ENCODE results near the gene DCC. TPM values are rescaled to one million over a fixed set of nuclear protein-coding genes. Genes with fewer than 3 reads are reported as not detected.

DCC gene
- polyA plus RNA-seq, 1 donor (not counting 4 experiments of a cell fraction or from before 2014, with no cell fraction given), result not detected

DNA sequence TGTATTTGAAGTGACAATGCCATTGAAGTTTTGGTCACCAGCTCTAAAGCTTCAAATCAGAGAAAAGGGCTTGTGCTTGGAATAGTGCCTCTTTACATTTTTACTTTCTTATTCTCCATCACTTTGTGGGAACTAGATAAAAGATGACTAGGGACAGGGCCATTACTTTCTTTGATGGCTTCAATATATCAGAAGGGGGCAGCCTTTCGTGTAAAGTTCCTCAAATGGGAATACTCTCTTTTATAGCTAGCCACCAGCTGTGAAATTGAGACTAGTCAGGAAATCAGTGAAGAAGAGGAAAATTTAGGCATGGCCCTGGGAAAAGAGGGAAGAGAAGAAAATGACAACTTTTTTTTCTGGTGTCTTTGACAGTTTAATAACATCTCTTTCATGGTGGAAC lies 242.5 kb downstream of the DCC start:
- Histone ChIP-seq H4K20me1 (ENCODE audit: control insufficient read depth, extremely low read depth, insufficient read depth, low read length) (no peaks in the 10 kb centered on the region), H3K4me1 (ENCODE audit: control insufficient read depth, extremely low read depth, insufficient read depth, low read length) (no peaks in the 10 kb centered on the region), H3K27me3 (ENCODE audit: control insufficient read depth, extremely low read depth, insufficient read depth, low read length) (no peaks in the 10 kb centered on the region), H2AFZ (ENCODE audit: control insufficient read depth, low read length) (no peak overlapping the region), H3K36me3 (ENCODE audit: control insufficient read depth in 2 of 2, extremely low read depth in 1 of 2, insufficient read depth in 2 of 2, low read length in 2 of 2) (no peaks in the 10 kb centered on the region), H3K9me3 (ENCODE audit: control insufficient read depth, low read depth, low read length) (no peaks in the 10 kb centered on the region), H3K4me3 (ENCODE audit: control insufficient read depth in 2 of 3, extremely low read depth in 1 of 3, insufficient read depth in 2 of 3, low read depth in 1 of 3, low read length in 3 of 3) (no peak overlapping the region), H3K4me2 (ENCODE audit: control insufficient read depth, extremely low read depth, insufficient read depth, low read depth, low read length) (no peak overlapping the region), H3K79me2 (ENCODE audit: control insufficient read depth, insufficient read depth, low read length) (no peaks in the 10 kb centered on the region), H3K9ac (ENCODE audit: control insufficient read depth, extremely low read depth, insufficient read depth, low read length) (no peak overlapping the region), H3K9me1 (ENCODE audit: control insufficient read depth, extremely low read depth, insufficient read depth, low read length) (no peaks in the 10 kb centered on the region), H3K27ac (ENCODE audit: control insufficient read depth, insufficient read depth, low read length) (no peak overlapping the region)
- TF ChIP-seq EZH2 (IDR thresholded peaks at IDR 0.05; ENCODE audit: low read length), result no peak
- no peak for TF ChIP-seq CTCF (optimal IDR thresholded peaks at IDR 0.05 in 1 of 3, IDR thresholded peaks at IDR 0.05 in 1 of 3, conservative IDR thresholded peaks at IDR 0.05 in 1 of 3; ENCODE audit: extremely low read depth in 1 of 3, insufficient read depth in 2 of 3, low read length in 3 of 3)
- dilution Hi-C loops (cut with MboI; ENCODE audit: extremely low pct_ligation_motif_present, low sequenced_read_pairs), result no loop called here
- no peak for DNase-seq (ENCODE audit: low read depth, low spot score)
- no peak for FAIRE-seq

GRCh38 chr18:52588931-52589330 lies 248.9 kb downstream of the DCC start:
- Histone ChIP-seq H3K4me3 (ENCODE audit: control insufficient read depth in 2 of 3, extremely low read depth in 1 of 3, insufficient read depth in 2 of 3, low read depth in 1 of 3, low read length in 3 of 3) (no peak overlapping the region), H3K27ac (ENCODE audit: control insufficient read depth, insufficient read depth, low read length) (no peak overlapping the region), H3K4me2 (ENCODE audit: control insufficient read depth, extremely low read depth, insufficient read depth, low read depth, low read length) (no peak overlapping the region), H2AFZ (ENCODE audit: control insufficient read depth, low read length) (no peak overlapping the region), H3K79me2 (ENCODE audit: control insufficient read depth, insufficient read depth, low read length) (no peaks in the 10 kb centered on the region), H3K9ac (ENCODE audit: control insufficient read depth, extremely low read depth, insufficient read depth, low read length) (no peak overlapping the region), H3K9me1 (ENCODE audit: control insufficient read depth, extremely low read depth, insufficient read depth, low read length) (no peaks in the 10 kb centered on the region), H3K9me3 (ENCODE audit: control insufficient read depth, low read depth, low read length) (no peaks in the 10 kb centered on the region), H3K27me3 (ENCODE audit: control insufficient read depth, extremely low read depth, insufficient read depth, low read length) (no peaks in the 10 kb centered on the region), H4K20me1 (ENCODE audit: control insufficient read depth, extremely low read depth, insufficient read depth, low read length) (no peaks in the 10 kb centered on the region), H3K4me1 (ENCODE audit: control insufficient read depth, extremely low read depth, insufficient read depth, low read length) (no peaks in the 10 kb centered on the region), H3K36me3 (ENCODE audit: control insufficient read depth in 2 of 2, extremely low read depth in 1 of 2, insufficient read depth in 2 of 2, low read length in 2 of 2) (no peaks in the 10 kb centered on the region)
- no peak for TF ChIP-seq EZH2 (IDR thresholded peaks at IDR 0.05; ENCODE audit: low read length)
- no peak for TF ChIP-seq CTCF (optimal IDR thresholded peaks at IDR 0.05 in 1 of 3, IDR thresholded peaks at IDR 0.05 in 1 of 3, conservative IDR thresholded peaks at IDR 0.05 in 1 of 3; ENCODE audit: extremely low read depth in 1 of 3, insufficient read depth in 2 of 3, low read length in 3 of 3)
- FAIRE-seq (no peak), DNase-seq (ENCODE audit: low read depth, low spot score) (no peak)
- dilution Hi-C loops (cut with MboI; ENCODE audit: extremely low pct_ligation_motif_present, low sequenced_read_pairs), result no loop called here

All from keratinocyte (primary cell).